IMR-90 (cell line): Measurements from ENCODE around the gene EPHA2. TPM values are rescaled to one million over a fixed set of nuclear protein-coding genes. Genes with fewer than 3 reads are reported as not detected.

ENCODE experiments used
- ATAC-seq: fragments of 200-7000 bp; cut with Tn5 transposase; 2 replicates; pipeline ENCODE4 v1.9.1; 2020; ENCODE audit warnings: low read depth, mild to moderate bottlenecking, moderate library complexity
- BruUV-seq: library from RNA; stranded (reverse); fragments of 400-500 nt; replicated peaks from 2 replicates; lab custom pipeline; 2021; lab: Mats Ljungman, UMichigan
- CTCF ChIA-PET: fragments of 300-600 bp; formaldehyde crosslinking; extraction: SDS; loops from one replicate; lab custom pipeline; 2021; ENCODE audit warnings: antibody characterized with exemption; lab: Yijun Ruan, JAX
- POLR2A ChIA-PET: fragments of 300-600 bp; sonication (Branson Sonifier 250); formaldehyde crosslinking; loops from one replicate; lab custom pipeline; 2022; ENCODE audit warnings: antibody characterized with exemption; ENCODE audit not compliant: unreplicated experiment; lab: Charles Lee
- DNase-seq: peaks from one replicate; pipeline ENCODE4 v3.0.0; 2013
- H2AFZ ChIP-seq: replicated peaks from 2 replicates; pipeline ENCODE3; 2013; ENCODE audit warnings: low read length, mild to moderate bottlenecking; ENCODE audit not compliant: poor library complexity
- H2AK5ac ChIP-seq: 2 replicates; pipeline ENCODE4 v1.6.1; 2013; ENCODE audit warnings: low read depth, low read length, inconsistent platforms
- H2AK9ac ChIP-seq: replicated peaks from 2 replicates; pipeline ENCODE3; 2013; ENCODE audit warnings: mild to moderate bottlenecking, low read depth, low read length, moderate library complexity; ENCODE audit not compliant: poor library complexity
- H2BK120ac ChIP-seq: 2 replicates; pipeline ENCODE4 v1.6.1; 2013; ENCODE audit warnings: low read depth, low read length, inconsistent platforms
- H2BK15ac ChIP-seq: 3 replicates; pipeline ENCODE4 v1.6.1; 2013; ENCODE audit warnings: low read depth, low read length, inconsistent platforms
- H2BK20ac ChIP-seq: 2 replicates; pipeline ENCODE4 v1.6.1; 2013; ENCODE audit warnings: low read depth, mild to moderate bottlenecking, inconsistent platforms, low read length, moderate library complexity
- H2BK5ac ChIP-seq: 2 replicates; pipeline ENCODE4 v1.6.1; 2013; ENCODE audit warnings: mild to moderate bottlenecking, low read depth, low read length, inconsistent platforms; ENCODE audit not compliant: poor library complexity, severe bottlenecking
- H3K14ac ChIP-seq: replicated peaks from 2 replicates; pipeline ENCODE4 v1.6.1; 2013; ENCODE audit warnings: low read depth, low read length, inconsistent platforms
- H3K18ac ChIP-seq: 2 replicates; pipeline ENCODE4 v1.6.1; 2013; ENCODE audit warnings: low read depth, low read length, control low read depth
- H3K23ac ChIP-seq: 2 replicates; pipeline ENCODE4 v1.6.1; 2013; ENCODE audit warnings: low read depth, low read length, inconsistent platforms
- H3K27ac ChIP-seq: 2 replicates; pipeline ENCODE4 v1.5.1; 2013; ENCODE audit warnings: mild to moderate bottlenecking, control low read depth, low read length; ENCODE audit not compliant: insufficient read depth
- H3K27me3 ChIP-seq: 2 replicates; pipeline ENCODE4 v1.6.1; 2013; ENCODE audit warnings: low read length; ENCODE audit not compliant: control insufficient read depth, insufficient read depth
- H3K36me3 ChIP-seq: 2 replicates; pipeline ENCODE4 v1.6.1; 2013; ENCODE audit warnings: low read length, mixed read lengths; ENCODE audit not compliant: control insufficient read depth, insufficient read depth
- H3K4ac ChIP-seq: 2 replicates; pipeline ENCODE4 v1.6.1; 2013; ENCODE audit warnings: low read depth, low read length, inconsistent platforms
- H3K4me1 ChIP-seq: 2 replicates; pipeline ENCODE4 v1.6.1; 2013; ENCODE audit warnings: low read length, mixed read lengths; ENCODE audit not compliant: control insufficient read depth, insufficient read depth
- H3K4me2 ChIP-seq: 2 replicates; pipeline ENCODE4 v1.6.1; 2013; ENCODE audit warnings: low read depth, mild to moderate bottlenecking, control low read depth, low read length, moderate library complexity
- H3K4me3 ChIP-seq: 2 replicates; pipeline ENCODE4 v1.5.1; 2013; ENCODE audit warnings: low read depth, mild to moderate bottlenecking, control low read depth, low read length, moderate library complexity; ENCODE audit not compliant: insufficient read depth
- H3K56ac ChIP-seq: 2 replicates; pipeline ENCODE4 v1.6.1; 2013; ENCODE audit warnings: low read length, inconsistent platforms; ENCODE audit not compliant: insufficient read depth; ENCODE audit errors: extremely low read depth
- H3K79me1 ChIP-seq, 2 experiments: 2 replicates each; pipeline ENCODE4 v1.6.1; 2013; ENCODE audit warnings: low read length in 2 of 2, inconsistent platforms in 1 of 2, low read depth in 1 of 2
- H3K9ac ChIP-seq: 2 replicates; pipeline ENCODE4 v1.6.1; 2013; ENCODE audit warnings: low read depth, low read length, control low read depth
- H3K9me1 ChIP-seq: 2 replicates; pipeline ENCODE4 v1.6.1; 2013; ENCODE audit warnings: low read length, inconsistent platforms; ENCODE audit not compliant: insufficient read depth
- H3K9me3 ChIP-seq: 2 replicates; pipeline ENCODE4 v1.6.1; 2013; ENCODE audit warnings: low read length; ENCODE audit not compliant: control insufficient read depth, insufficient read depth
- H4K20me1 ChIP-seq: 2 replicates; pipeline ENCODE4 v1.6.1; 2013; ENCODE audit warnings: low read length, inconsistent platforms; ENCODE audit not compliant: insufficient read depth
- H4K5ac ChIP-seq: 2 replicates; pipeline ENCODE4 v1.6.1; 2013; ENCODE audit warnings: mild to moderate bottlenecking, low read depth, low read length, control low read depth
- H4K8ac ChIP-seq, 2 experiments: 2 replicates each; pipeline ENCODE4 v1.6.1; 2013; ENCODE audit warnings: low read depth in 2 of 2, low read length in 2 of 2, control low read depth in 1 of 2, inconsistent platforms in 1 of 2
- H4K91ac ChIP-seq: 2 replicates; pipeline ENCODE4 v1.6.1; 2013; ENCODE audit warnings: low read depth, low read length, inconsistent platforms; ENCODE audit not compliant: insufficient read depth
- BHLHE40 ChIP-seq: fragments of 150-350 bp; IDR thresholded peaks from 2 replicates; pipeline ENCODE4 v1.6.1; 2016; ENCODE audit warnings: mild to moderate bottlenecking, low read depth, low read length
- CEBPB ChIP-seq: IDR thresholded peaks from 2 replicates; pipeline ENCODE4 v1.6.1; 2012; ENCODE audit warnings: low read depth, low read length, improper control_type of control experiment
- CHD1 ChIP-seq: IDR thresholded peaks from 2 replicates; pipeline ENCODE4 v1.6.1; 2012; ENCODE audit warnings: low read depth, low read length, improper control_type of control experiment
- CTCF ChIP-seq: conservative IDR thresholded peaks from 2 replicates; pipeline ENCODE4 v1.5.1; 2012; ENCODE audit warnings: mild to moderate bottlenecking, low read depth, low read length, improper control_type of control experiment
- ELK1 ChIP-seq: fragments of 150-350 bp; IDR thresholded peaks from 2 replicates; pipeline ENCODE4 v1.6.1; 2016; ENCODE audit warnings: low read depth, mild to moderate bottlenecking, low read length, moderate library complexity, borderline replicate concordance
- FOS ChIP-seq: fragments of 150-350 bp; IDR thresholded peaks from 2 replicates; pipeline ENCODE4 v1.6.1; 2016; ENCODE audit warnings: low read depth, low read length
- MAFK ChIP-seq: IDR thresholded peaks from 2 replicates; pipeline ENCODE4 v1.6.1; 2012; ENCODE audit warnings: low read depth, low read length, improper control_type of control experiment
- MAZ ChIP-seq: IDR thresholded peaks from 2 replicates; pipeline ENCODE4 v1.6.1; 2012; ENCODE audit warnings: low read depth, mild to moderate bottlenecking, low read length, improper control_type of control experiment, moderate library complexity, borderline replicate concordance
- MXI1 ChIP-seq: IDR thresholded peaks from 2 replicates; pipeline ENCODE4 v1.6.1; 2012; ENCODE audit warnings: low read depth, mild to moderate bottlenecking, low read length, moderate library complexity, borderline replicate concordance
- NFE2L2 ChIP-seq: fragments of 150-350 bp; IDR thresholded peaks from 2 replicates; pipeline ENCODE4 v1.6.1; 2016; ENCODE audit warnings: low read depth, mild to moderate bottlenecking, low read length
- POLR2A ChIP-seq: IDR thresholded peaks from 2 replicates; pipeline ENCODE4 v1.6.1; 2012; ENCODE audit warnings: mild to moderate bottlenecking, low read depth, low read length
- RAD21 ChIP-seq: IDR thresholded peaks from 2 replicates; pipeline ENCODE4 v1.6.1; 2012; ENCODE audit warnings: low read length, improper control_type of control experiment
- RCOR1 ChIP-seq: IDR thresholded peaks from 2 replicates; pipeline ENCODE4 v1.6.1; 2012; ENCODE audit warnings: mild to moderate bottlenecking, low read length, improper control_type of control experiment; ENCODE audit not compliant: insufficient replicate concordance
- SMC3 ChIP-seq: fragments of 150-350 bp; IDR thresholded peaks from 2 replicates; pipeline ENCODE4 v1.6.1; 2016; ENCODE audit warnings: low read depth, mild to moderate bottlenecking, antibody characterized with exemption, low read length, moderate library complexity
- USF2 ChIP-seq: fragments of 150-350 bp; IDR thresholded peaks from 2 replicates; pipeline ENCODE4 v1.6.1; 2017; ENCODE audit warnings: mild to moderate bottlenecking, antibody characterized with exemption, low read length, low read depth
- WGBS, 2 experiments: methylation state at CpG; one replicate each; pipeline versions ENCODE4 v1.1.5 to v1.1.7; 2013; ENCODE audit warnings: missing lambda C conversion rate in 2 of 2; ENCODE audit not compliant: insufficient read length in 1 of 2; ENCODE audit errors: extremely low coverage in 2 of 2; 5-methylcytosine and 5-hydroxymethylcytosine counted together
- dilution Hi-C: fragments of 300-500 bp; cut with HindIII; formaldehyde crosslinking; loops from one replicate; pipeline ENCODE4 v1.14.3; 2018; ENCODE audit warnings: low sequenced_read_pairs; ENCODE audit not compliant: unreplicated experiment
- in situ Hi-C: fragments of 300-500 bp; cut with MboI; formaldehyde crosslinking; loops from 3 replicates; pipeline ENCODE4 v1.14.3; 2019; ENCODE audit warnings: low sequenced_read_pairs, inconsistent platforms, mixed read lengths
- intact Hi-C: fragments of 100-400 bp; cut with micrococcal nuclease; formaldehyde crosslinking; loops from 2 replicates; pipeline ENCODE4 v1.10.0; 2022
- polyA plus RNA-seq, 3 experiments: library from polyadenylated mRNA; depleted of rRNA; stranded (reverse); fragments of >200 nt; gene quantifications; 2 replicates each; pipeline ENCODE4 v1.2.3, GENCODE V29; 2012; ENCODE audit warnings: low replicate concordance in 1 of 3
- total RNA-seq: library from RNA; depleted of rRNA; stranded (reverse); fragments of >200 nt; gene quantifications from 2 replicates; pipeline ENCODE4 v1.2.3, GENCODE V29; 2012

Gene EPHA2
- total and polyA plus RNA-seq, 2 of the 4 experiments (the other 2 are of a cell fraction): 24.0 to 72.6 TPM

GRCh38 chr1:16149146-16149545 lies 6.7 kb downstream of the EPHA2 start:
- dilution Hi-C loops: no loop called here
- peaks cover 61% of the 10 kb centered on the region for H3K4me1 ChIP-seq
- POLR2A ChIA-PET: no interaction called here

More at GRCh38 chr1:16149146-16149545, 6.7 kb downstream of the EPHA2 start:
- peak overlapping the region; percentile 17; the same call in 1 of the 2 replicates for H3K4ac ChIP-seq
- H4K8ac ChIP-seq: no peak overlapping the region
- WGBS, 2 experiments: 96% methylated on average over 3 of the region's 7 CpGs; no CpG with 5 or more reads in 1 of the 2 experiments
- no peak overlapping the region for H2BK20ac ChIP-seq
- H3K56ac ChIP-seq: no peak overlapping the region
- H2BK15ac ChIP-seq: no peak overlapping the region
- in situ Hi-C loops: no loop called here
- no peak overlapping the region for H4K5ac ChIP-seq
- H3K9me1 ChIP-seq: peaks cover 32% of the 10 kb centered on the region
- BruUV-seq: no TSS peak
- no peak overlapping the region for H4K91ac ChIP-seq
- H3K9ac ChIP-seq: no peak overlapping the region
- peaks cover 17 to 88% of the 10 kb centered on the region in 2 experiments; a peak in 3 of 4 replicates for H3K79me1 ChIP-seq
- H3K18ac ChIP-seq: no peak overlapping the region
- TF ChIP-seq RCOR1: no peak
- TF ChIP-seq CHD1: no peak
- TF ChIP-seq MXI1: no peak
- TF ChIP-seq POLR2A: no peak
- no peak for TF ChIP-seq MAFK
- TF ChIP-seq FOS: no peak
- no peak for TF ChIP-seq BHLHE40
- TF ChIP-seq ELK1: no peak
- TF ChIP-seq CTCF: no peak
- no peak for TF ChIP-seq MAZ
- TF ChIP-seq SMC3: no peak
- no peak for TF ChIP-seq USF2
- TF ChIP-seq NFE2L2: no peak
- TF ChIP-seq RAD21: no peak
- TF ChIP-seq CEBPB: no peak
- H3K36me3 ChIP-seq: peaks cover 52% of the 10 kb centered on the region
- no peak overlapping the region for H2AK5ac ChIP-seq
- ATAC-seq (no peak), DNase-seq (no peak)
- peaks cover 16% of the 10 kb centered on the region for H4K20me1 ChIP-seq
- H3K23ac ChIP-seq: no peak overlapping the region
- no peak overlapping the region for H3K4me3 ChIP-seq
- H2AFZ ChIP-seq: no peak overlapping the region
- no peak overlapping the region for H3K27ac ChIP-seq
- H3K9me3 ChIP-seq: no peaks in the 10 kb centered on the region
- no peak overlapping the region for H3K4me2 ChIP-seq
- H2BK120ac ChIP-seq: no peak overlapping the region
- no peak overlapping the region for H3K14ac ChIP-seq
- intact Hi-C loops: no loop called here
- H3K27me3 ChIP-seq: no peaks in the 10 kb centered on the region
- peak overlapping the region; percentile 5 for H2AK9ac ChIP-seq
- H2BK5ac ChIP-seq: no peak overlapping the region
- CTCF ChIA-PET: no interaction called here
